ENCODE results near the gene POMT2.

DNA sequence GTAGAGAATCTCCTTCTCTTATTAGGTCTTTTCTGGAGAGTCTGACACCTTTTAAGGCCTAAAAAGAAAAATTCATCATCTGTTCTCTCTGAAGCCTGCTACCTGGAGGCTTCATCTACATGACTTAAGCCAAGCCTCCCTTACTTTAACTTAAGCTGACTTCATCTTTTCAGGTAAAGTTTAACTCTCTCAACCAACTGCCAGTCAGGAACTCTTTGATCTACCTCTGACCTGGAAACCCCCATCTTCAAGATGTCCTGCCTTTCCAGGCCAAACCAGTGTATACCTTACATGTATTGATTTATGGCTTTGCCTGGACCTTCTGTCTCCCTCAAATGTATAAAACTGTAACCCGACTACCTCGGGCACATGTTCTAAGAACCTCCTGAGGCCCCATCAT is 17.6 kb upstream of the POMT2 start:
- TF ChIP-seq, protein P1, sequence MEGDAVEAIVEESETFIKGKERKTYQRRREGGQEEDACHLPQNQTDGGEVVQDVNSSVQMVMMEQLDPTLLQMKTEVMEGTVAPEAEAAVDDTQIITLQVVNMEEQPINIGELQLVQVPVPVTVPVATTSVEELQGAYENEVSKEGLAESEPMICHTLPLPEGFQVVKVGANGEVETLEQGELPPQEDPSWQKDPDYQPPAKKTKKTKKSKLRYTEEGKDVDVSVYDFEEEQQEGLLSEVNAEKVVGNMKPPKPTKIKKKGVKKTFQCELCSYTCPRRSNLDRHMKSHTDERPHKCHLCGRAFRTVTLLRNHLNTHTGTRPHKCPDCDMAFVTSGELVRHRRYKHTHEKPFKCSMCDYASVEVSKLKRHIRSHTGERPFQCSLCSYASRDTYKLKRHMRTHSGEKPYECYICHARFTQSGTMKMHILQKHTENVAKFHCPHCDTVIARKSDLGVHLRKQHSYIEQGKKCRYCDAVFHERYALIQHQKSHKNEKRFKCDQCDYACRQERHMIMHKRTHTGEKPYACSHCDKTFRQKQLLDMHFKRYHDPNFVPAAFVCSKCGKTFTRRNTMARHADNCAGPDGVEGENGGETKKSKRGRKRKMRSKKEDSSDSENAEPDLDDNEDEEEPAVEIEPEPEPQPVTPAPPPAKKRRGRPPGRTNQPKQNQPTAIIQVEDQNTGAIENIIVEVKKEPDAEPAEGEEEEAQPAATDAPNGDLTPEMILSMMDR (IDR thresholded peaks at IDR 0.05; ENCODE audit: low read length), result no peak
- no peak for TF ChIP-seq EZH2 (IDR thresholded peaks at IDR 0.05; ENCODE audit: borderline replicate concordance, low read length)
